Cardiac fibroblast (primary cell): Measurements from ENCODE around the gene USP6NL.

Source experiments
- DNase-seq, 2 donors: peaks; one replicate each; pipeline versions ENCODE4 v3.0.0 to v3.0.0-alpha.2; 2010; ENCODE audit warnings: low read depth in 2 of 2
- H3K4me3 ChIP-seq, 2 donors: replicated peaks in 1 of 2; 1 replicate in 1 of 2; 2 replicates in 1 of 2; pipeline ENCODE4 v1.5.1; 2011; ENCODE audit warnings: low read depth in 2 of 2, low read length in 2 of 2, mild to moderate bottlenecking in 2 of 2, moderate library complexity in 1 of 2
- TF ChIP-seq, protein P1 (sequence below): IDR thresholded peaks from one replicate; pipeline ENCODE4 v1.5.1; 2011; ENCODE audit warnings: low read depth, mild to moderate bottlenecking, low read length, inconsistent platforms

The USP6NL gene

DNA sequence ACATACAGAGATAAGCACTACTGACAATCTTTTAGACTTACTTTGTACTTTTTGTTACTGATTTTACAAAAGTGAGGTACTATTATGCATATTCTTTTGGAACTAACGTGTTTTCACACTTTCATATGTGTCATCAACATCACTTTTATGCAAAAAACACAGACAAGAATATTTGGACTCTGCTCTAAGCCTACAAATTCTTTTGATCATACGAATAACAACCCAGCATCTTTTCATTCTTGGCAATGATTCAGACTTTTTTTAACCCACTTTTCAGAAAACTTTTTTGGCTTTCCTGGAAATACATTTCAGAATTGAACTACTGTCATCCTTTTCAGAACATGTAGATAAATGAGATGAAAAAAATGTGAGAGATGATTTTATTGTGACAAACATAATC, 30.2 kb downstream of the USP6NL start:
- DNase-seq, result peak; percentile 34 to 35
- TF ChIP-seq, protein P1, sequence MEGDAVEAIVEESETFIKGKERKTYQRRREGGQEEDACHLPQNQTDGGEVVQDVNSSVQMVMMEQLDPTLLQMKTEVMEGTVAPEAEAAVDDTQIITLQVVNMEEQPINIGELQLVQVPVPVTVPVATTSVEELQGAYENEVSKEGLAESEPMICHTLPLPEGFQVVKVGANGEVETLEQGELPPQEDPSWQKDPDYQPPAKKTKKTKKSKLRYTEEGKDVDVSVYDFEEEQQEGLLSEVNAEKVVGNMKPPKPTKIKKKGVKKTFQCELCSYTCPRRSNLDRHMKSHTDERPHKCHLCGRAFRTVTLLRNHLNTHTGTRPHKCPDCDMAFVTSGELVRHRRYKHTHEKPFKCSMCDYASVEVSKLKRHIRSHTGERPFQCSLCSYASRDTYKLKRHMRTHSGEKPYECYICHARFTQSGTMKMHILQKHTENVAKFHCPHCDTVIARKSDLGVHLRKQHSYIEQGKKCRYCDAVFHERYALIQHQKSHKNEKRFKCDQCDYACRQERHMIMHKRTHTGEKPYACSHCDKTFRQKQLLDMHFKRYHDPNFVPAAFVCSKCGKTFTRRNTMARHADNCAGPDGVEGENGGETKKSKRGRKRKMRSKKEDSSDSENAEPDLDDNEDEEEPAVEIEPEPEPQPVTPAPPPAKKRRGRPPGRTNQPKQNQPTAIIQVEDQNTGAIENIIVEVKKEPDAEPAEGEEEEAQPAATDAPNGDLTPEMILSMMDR, result no peak
- no peak overlapping the region for H3K4me3 ChIP-seq

DNA sequence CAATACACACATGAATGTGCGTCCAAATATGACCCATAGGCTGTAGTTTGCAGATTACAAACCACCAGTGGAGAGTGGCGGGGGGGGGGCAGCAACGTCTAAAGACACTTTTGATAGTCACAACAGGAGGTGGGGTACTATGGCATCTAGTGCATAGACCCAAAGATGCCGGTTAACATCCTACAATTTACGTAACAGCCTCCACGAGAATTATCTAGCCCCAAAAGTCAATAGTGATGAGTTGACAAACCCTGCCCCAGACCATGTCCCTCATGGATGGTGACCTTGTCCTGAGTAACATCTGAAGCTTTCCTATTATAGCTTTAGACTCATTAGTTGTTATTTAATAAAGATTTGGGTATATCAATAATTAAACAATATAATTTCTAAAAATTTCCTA, 31.6 kb downstream of the USP6NL start:
- TF ChIP-seq, protein P1, result no peak
- DNase-seq, result no peak
- no peak overlapping the region for H3K4me3 ChIP-seq

DNA sequence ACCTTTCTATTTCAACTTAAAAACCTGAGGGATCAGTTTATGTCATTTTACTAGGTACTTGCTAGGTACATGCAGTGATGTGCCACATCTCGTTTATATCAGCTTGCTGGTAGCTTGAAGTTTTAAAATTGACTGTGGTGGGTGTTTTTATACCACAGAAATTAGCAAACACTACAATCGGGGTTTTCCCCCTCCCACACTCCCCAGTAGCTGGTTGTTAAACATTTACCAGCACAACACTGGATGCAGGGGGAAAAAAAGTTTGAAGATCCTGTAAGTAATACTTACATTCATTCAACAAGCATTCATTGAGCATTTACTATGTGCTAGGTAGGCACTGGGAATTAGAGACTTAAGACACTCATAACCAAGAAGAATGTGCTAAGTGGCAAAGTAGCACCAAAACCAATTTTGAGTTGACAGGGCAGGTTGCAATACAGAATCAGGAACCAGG, 32.6 kb downstream of the USP6NL start:
- TF ChIP-seq, protein P1, result no peak
- H3K4me3 ChIP-seq, result no peak overlapping the region
- DNase-seq, result no peak

DNA sequence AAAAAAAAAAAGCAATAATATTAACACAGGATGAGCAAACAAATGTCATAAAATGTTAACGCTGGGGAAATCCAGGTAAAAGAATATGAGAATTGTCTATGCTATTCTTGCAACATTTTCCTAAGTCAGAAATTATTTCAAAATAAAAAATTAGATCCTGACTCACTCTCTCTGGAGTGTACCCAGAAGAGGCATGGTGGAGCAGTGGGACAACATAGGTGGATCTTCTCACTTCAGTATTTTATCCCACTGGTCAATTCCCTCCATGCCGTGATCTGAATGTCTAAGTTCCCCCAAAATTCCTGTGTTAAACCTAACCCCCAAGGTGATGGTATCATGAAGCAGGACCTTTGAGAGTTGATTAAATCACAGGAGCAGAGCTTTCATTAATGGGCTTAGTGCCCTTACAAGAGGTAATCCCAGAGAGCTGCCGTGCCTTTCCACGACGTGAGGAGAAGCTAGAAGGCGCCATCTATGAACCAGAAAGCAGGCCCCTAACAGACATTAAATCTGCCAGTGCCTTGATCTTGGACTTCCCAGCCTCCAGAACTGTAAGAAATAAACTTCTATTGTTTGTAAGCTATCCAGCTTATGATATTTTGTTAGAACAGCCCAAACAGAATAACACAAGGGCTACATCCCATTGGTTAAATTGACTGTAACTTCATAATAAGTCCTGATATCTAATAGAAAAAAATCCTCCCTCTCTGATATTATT, 35.2 kb downstream of the USP6NL start:
- H3K4me3 ChIP-seq, result no peak overlapping the region
- DNase-seq, result peak in 1 of 2 donors; percentile 13
- TF ChIP-seq, protein P1, result no peak

DNA sequence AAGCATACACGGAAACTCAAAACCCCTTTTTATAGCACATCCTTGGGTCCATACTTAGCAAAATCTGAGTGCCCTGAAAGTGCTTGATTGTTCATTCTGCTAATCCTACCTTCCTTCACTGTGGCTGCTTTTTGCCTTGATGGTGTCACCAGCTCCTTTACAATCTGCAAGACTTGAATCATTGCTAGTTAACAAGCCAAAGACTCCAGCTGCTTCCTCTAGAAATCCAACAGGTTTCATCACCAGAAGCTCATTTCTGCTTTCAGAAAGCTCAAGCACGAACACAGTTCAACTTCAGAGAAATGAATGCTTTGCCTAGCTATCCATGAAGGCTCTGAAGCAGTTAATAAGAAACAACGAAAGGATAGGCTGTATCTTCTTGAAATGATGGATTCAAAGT, 38.0 kb downstream of the USP6NL start:
- TF ChIP-seq, protein P1, result no peak
- H3K4me3 ChIP-seq, result no peak overlapping the region
- DNase-seq, result peak; percentile 66 to 67

DNA sequence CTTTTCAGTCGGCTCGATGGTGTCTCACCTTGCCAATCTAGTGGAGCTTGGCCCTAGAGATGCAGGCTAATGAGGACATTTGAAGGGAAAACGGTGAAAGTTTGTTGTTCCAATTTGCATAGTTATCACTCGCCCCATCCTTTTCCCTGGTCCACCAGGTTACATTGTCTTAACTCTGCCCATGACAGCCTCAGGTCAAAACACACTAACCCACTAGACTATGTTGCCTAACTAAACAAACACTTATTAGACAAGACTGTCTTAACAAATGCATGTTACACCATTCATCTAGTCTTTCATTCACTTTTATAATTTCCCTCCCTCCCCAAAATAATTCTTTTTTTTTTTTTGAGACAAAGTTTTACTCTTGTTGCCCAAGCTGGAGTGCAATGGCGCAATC, 40.7 kb downstream of the USP6NL start:
- DNase-seq, result no peak
- TF ChIP-seq, protein P1, result no peak
- no peak overlapping the region for H3K4me3 ChIP-seq

DNA sequence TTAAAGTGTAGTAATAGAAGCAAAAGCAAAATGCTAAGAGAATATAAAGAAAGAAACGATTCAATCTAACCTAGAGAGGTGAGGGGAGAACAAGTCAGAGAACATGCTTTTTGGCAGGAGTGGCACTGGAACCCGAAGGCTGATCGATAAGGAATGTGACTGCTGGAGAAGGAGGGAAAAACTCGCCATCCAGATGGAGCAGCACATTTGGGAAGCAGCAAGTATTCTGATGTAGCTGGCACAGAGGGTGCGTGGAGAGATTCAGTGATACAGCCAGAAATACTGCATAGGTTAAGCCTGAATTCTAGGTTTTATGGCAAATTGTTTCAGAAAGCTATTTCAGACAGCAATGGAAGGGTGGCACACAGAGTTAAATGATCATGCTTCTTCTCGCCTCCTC, 42.0 kb downstream of the USP6NL start:
- no peak for DNase-seq
- no peak overlapping the region for H3K4me3 ChIP-seq
- TF ChIP-seq, protein P1, result no peak
